ENCODE measurements around the gene TANC1. TPM values are rescaled to one million over a fixed set of nuclear protein-coding genes. Genes with fewer than 3 reads are reported as not detected.

TANC1 gene
- total and polyA plus RNA-seq, 2 donors (not counting 3 experiments of a cell fraction or from before 2014, with no cell fraction given), result 58.9 to 99.4 TPM

GRCh38 chr2:159076241-159076640 lies 107.8 kb downstream of the TANC1 start:
- Histone ChIP-seq H3K36me3 (ENCODE audit: control insufficient read depth in 2 of 2, extremely low read depth in 1 of 2, insufficient read depth in 2 of 2, low read length in 2 of 2) (no peaks in the 10 kb centered on the region), H3K27me3 (ENCODE audit: control insufficient read depth in 2 of 2, insufficient read depth in 2 of 2, low read length in 2 of 2) (no peaks in the 10 kb centered on the region), H3K27ac (ENCODE audit: insufficient read depth, low read depth, low read length) (peak overlapping the region; percentile 46), H3K4me2 (ENCODE audit: insufficient read depth, low read length) (peak overlapping the region; percentile 68), H3K9ac (replicated peaks; ENCODE audit: extremely low read depth, insufficient read depth, low read length) (peak overlapping the region; percentile 49), H3K4me1 (ENCODE audit: control insufficient read depth, extremely low read depth, insufficient read depth, low read length) (peaks cover 66% of the 10 kb centered on the region), H3K79me2 (ENCODE audit: control insufficient read depth, insufficient read depth, low read length) (peaks cover 50% of the 10 kb centered on the region), H3K9me3 (replicated peaks; ENCODE audit: control insufficient read depth, insufficient read depth, low read length) (no peaks in the 10 kb centered on the region), H2AFZ (ENCODE audit: low read depth, low read length) (no peak overlapping the region), H3K4me3 (replicated peaks in 1 of 3; ENCODE audit: insufficient read depth in 1 of 3, low read depth in 1 of 3, low read length in 3 of 3) (no peak overlapping the region), H4K20me1 (replicated peaks; ENCODE audit: control insufficient read depth, extremely low read depth, insufficient read depth, low read length) (no peaks in the 10 kb centered on the region), H3K9me1 (replicated peaks; ENCODE audit: control insufficient read depth, extremely low read depth, insufficient read depth, low read length) (no peaks in the 10 kb centered on the region)
- dilution Hi-C loops (cut with MboI; ENCODE audit: extremely low pct_ligation_motif_present, low sequenced_read_pairs) (no loop called here), intact Hi-C loops (cut with micrococcal nuclease) (loop anchor here (2.0 kb wide), 1 partner anchor 45 kb away; no protein-coding TSS in a partner anchor)
- TF ChIP-seq CTCF (IDR thresholded peaks at IDR 0.05; ENCODE audit: extremely low read depth in 1 of 2, insufficient read depth in 1 of 2, low read depth in 1 of 2, low read length in 2 of 2) (no peak), FOS (IDR thresholded peaks at IDR 0.05; ENCODE audit: borderline replicate concordance, insufficient read depth, low read length) (peak; percentile 44), GATA2 (IDR thresholded peaks at IDR 0.05; ENCODE audit: insufficient read depth, insufficient read length, low read depth, low read length) (peak; percentile 69), JUN (IDR thresholded peaks at IDR 0.05; ENCODE audit: borderline replicate concordance, insufficient read depth, insufficient read length, low read depth) (peak; percentile 45), POLR2AphosphoS5 (IDR thresholded peaks at IDR 0.05; ENCODE audit: insufficient read depth, low read depth, low read length) (peak; percentile 35)
- FAIRE-seq (peak; percentile 18), DNase-seq (ENCODE audit: low read depth, low spot score) (peak; percentile 87)
- CTCF ChIA-PET, result interaction anchor here (1.3 to 3.1 kb wide), 4 partner anchors 9 to 23 kb away, joined by 5 to 10 read pairs (median 6); no protein-coding TSS in a partner anchor
- POLR2A ChIA-PET, result no interaction called here
- no TSS peak for BruUV-seq (replicated peaks)
